Measurements from ENCODE around the gene TRAPPC3. TPM values are rescaled to one million over a fixed set of nuclear protein-coding genes. Genes with fewer than 3 reads are reported as not detected.

TRAPPC3 gene
- total RNA-seq, 4 donors from 2014 or later: 54.6 to 165 (median 105) TPM

DNA sequence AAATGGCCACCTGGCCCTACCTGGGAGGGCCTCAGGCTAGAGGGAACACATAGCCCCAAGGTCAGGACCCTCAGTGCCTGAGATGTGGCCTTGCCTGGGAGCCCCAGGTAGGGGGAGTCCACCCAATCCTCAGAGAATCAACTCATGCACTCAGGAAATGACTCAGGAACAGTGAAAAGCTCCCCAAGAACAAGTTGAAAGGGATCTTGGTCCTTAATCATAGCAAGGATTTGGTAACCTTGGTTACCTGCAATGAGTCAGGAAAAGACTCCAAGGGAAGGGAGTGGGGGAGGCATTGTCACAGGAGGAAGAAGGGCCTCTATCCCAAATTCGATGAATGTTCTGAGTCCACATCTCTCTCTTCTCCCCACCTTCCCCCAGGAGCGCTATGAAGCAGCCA, 23.7 kb upstream of the TRAPPC3 start:
- WGBS, 2 donors (ENCODE audit: low coverage in 1 of 2): 100% methylated on average over 2 of the region's 2 CpGs; no CpG with 5 or more reads in 1 of the 2 donors
- Histone ChIP-seq H3K9me3 (no peaks in the 10 kb centered on the region), H3K27me3 (no peaks in the 10 kb centered on the region), H3K4me3 (no peak overlapping the region), H3K4me1 (peaks cover 3 to 25% (median 19%) of the 10 kb centered on the region in 4 donors), H3K27ac (peak overlapping the region in 1 of 4 donors; percentile 3), H3K36me3 (peaks cover 0 to 41% (median 18%) of the 10 kb centered on the region in 4 donors)
- intact Hi-C loops (cut with DNase I; ENCODE audit: low total_unique reads) (no loop called here), in situ Hi-C loops (cut with MboI; ENCODE audit: low pct_ligation_motif_present in 1 of 4, low pct_unique_long_range_greater_than_20kb in 1 of 4, low sequenced_read_pairs in 3 of 4) (no loop called here)
- DNase-seq: no peak
- no peak for TF ChIP-seq POLR2A (IDR thresholded peaks at IDR 0.05)
- no peak for TF ChIP-seq EP300 (IDR thresholded peaks at IDR 0.05; ENCODE audit: low read depth)
- no peak for TF ChIP-seq POLR2AphosphoS5 (IDR thresholded peaks at IDR 0.05)
- TF ChIP-seq, protein P1, sequence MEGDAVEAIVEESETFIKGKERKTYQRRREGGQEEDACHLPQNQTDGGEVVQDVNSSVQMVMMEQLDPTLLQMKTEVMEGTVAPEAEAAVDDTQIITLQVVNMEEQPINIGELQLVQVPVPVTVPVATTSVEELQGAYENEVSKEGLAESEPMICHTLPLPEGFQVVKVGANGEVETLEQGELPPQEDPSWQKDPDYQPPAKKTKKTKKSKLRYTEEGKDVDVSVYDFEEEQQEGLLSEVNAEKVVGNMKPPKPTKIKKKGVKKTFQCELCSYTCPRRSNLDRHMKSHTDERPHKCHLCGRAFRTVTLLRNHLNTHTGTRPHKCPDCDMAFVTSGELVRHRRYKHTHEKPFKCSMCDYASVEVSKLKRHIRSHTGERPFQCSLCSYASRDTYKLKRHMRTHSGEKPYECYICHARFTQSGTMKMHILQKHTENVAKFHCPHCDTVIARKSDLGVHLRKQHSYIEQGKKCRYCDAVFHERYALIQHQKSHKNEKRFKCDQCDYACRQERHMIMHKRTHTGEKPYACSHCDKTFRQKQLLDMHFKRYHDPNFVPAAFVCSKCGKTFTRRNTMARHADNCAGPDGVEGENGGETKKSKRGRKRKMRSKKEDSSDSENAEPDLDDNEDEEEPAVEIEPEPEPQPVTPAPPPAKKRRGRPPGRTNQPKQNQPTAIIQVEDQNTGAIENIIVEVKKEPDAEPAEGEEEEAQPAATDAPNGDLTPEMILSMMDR (IDR thresholded peaks at IDR 0.05): no peak

DNA sequence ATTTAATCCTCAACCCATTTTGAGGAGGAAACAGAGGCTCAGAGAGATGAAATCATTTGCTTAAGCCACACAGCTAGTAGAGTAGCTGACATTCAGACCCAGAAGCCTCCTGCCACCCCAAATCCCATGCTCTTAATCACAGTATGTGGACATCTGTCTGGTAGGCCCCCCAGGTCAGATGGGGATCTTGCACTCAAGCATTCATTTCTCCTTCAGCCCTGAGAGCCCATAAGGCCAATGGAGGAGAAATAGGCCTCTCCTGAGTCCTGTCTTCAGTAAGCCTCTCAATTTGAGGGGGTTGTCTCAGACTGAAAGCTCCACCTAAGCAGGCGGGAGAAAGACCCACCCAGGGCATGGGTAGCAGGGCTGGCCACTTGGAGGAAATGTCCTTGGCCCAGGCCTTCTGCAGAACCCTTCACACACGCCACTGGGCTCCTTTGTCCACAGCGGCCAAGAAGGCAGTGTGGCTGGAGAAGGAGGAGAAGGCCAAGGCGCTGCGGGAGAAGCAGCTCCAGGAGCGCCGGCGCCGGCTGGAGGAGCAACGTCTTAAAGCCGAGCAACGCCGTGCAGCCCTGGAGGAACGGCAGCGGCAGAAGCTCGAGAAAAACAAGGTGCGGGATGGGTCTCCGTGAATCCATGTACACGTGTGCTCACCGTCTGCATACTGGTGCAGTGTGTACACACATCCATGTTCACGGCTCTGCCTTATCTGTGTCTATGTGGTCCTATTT, 22.9 kb upstream of the TRAPPC3 start:
- Histone ChIP-seq H3K9me3 (no peaks in the 10 kb centered on the region), H3K27ac (no peak overlapping the region), H3K36me3 (peaks cover 0 to 40% (median 16%) of the 10 kb centered on the region in 4 donors), H3K27me3 (no peaks in the 10 kb centered on the region), H3K4me3 (no peak overlapping the region), H3K4me1 (peaks cover 0 to 24% (median 19%) of the 10 kb centered on the region in 4 donors)
- TF ChIP-seq, protein P1 (IDR thresholded peaks at IDR 0.05): no peak
- TF ChIP-seq POLR2A (IDR thresholded peaks at IDR 0.05) (no peak), EP300 (IDR thresholded peaks at IDR 0.05; ENCODE audit: low read depth) (no peak), POLR2AphosphoS5 (IDR thresholded peaks at IDR 0.05) (no peak)
- intact Hi-C loops (cut with DNase I; ENCODE audit: low total_unique reads): no loop called here
- no peak for DNase-seq
- in situ Hi-C loops (cut with MboI; ENCODE audit: low pct_ligation_motif_present in 1 of 4, low pct_unique_long_range_greater_than_20kb in 1 of 4, low sequenced_read_pairs in 3 of 4): no loop called here
- 93 to 94% methylated on average over 10 to 16 of the region's 21 CpGs for WGBS, 2 donors (ENCODE audit: low coverage in 1 of 2)

DNA sequence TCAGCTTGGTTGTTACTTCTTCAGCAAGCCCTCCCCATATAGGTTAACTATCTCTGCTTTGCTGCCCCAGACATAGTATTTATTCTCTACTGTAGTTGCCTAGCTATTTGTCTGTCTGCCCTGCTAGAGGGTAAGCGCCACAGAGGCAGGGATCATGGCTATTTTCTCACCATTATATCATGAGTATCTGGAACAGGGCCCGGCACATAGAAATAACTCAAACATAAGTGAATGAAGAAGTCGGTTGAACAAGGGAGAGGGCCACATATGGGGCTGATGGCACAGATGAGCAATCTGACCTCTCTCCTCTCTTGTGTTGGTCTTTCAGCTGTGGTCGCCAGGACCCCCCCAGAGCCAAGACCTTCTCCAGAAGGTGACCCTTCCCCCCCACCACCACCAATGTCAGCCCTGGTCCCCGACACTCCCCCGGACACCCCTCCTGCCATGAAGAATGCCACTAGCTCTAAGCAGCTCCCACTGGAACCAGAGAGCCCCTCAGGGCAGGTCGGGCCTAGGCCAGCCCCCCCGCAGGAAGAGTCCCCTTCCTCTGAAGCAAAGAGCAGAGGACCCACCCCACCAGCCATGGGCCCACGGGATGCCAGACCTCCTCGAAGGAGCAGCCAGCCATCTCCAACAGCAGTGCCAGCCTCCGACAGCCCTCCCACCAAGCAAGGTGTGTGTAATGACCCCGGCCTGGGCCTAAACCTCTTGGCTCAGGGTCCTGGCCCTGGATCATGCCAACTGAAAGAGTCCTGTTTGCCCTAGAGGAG, 21.5 kb upstream of the TRAPPC3 start:
- H3K27ac ChIP-seq: peak overlapping the region in 1 of 4 donors; percentile 9
- intact Hi-C loops (cut with DNase I; ENCODE audit: low total_unique reads) (no loop called here), in situ Hi-C loops (cut with MboI; ENCODE audit: low pct_ligation_motif_present in 1 of 4, low pct_unique_long_range_greater_than_20kb in 1 of 4, low sequenced_read_pairs in 3 of 4) (no loop called here)
- peaks cover 3 to 30% (median 21%) of the 10 kb centered on the region in 4 donors for H3K4me1 ChIP-seq
- TF ChIP-seq POLR2AphosphoS5 (IDR thresholded peaks at IDR 0.05) (no peak), EP300 (IDR thresholded peaks at IDR 0.05; ENCODE audit: low read depth) (no peak), POLR2A (IDR thresholded peaks at IDR 0.05) (no peak)
- TF ChIP-seq, protein P1 (IDR thresholded peaks at IDR 0.05): no peak
- no peak for DNase-seq
- peaks cover 0 to 31% (median 10%) of the 10 kb centered on the region in 4 donors for H3K36me3 ChIP-seq
- H3K9me3 ChIP-seq: no peaks in the 10 kb centered on the region
- H3K4me3 ChIP-seq: no peak overlapping the region
- WGBS, 2 donors (ENCODE audit: low coverage in 1 of 2): 83 to 89% methylated on average over 2 to 12 of the region's 12 CpGs
- no peaks in the 10 kb centered on the region for H3K27me3 ChIP-seq

DNA sequence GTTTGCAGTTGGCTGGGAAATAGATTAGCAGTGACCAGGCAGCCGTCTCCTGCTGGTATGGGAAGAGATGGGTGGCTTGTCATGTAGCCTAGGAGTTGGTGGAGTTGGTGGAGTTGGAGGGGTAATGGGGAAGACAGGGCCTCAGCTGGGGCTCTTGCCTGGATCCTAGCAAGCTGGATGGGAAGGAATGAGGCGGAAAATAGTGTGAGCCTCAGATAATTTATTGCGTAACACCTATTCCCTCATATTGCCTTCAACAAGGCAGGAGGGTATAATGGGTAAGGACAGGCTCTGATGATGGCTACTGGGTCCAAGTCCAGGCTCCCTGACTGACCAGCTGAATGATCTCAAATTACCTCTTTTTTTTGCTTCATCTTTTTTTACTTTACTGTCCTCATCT, 19.2 kb upstream of the TRAPPC3 start:
- H3K36me3 ChIP-seq: peaks cover 0 to 25% (median 7%) of the 10 kb centered on the region in 4 donors

More for the DNA sequence above, 19.2 kb upstream of the TRAPPC3 start:
- Histone ChIP-seq H3K4me1 (peaks cover 0 to 22% (median 11%) of the 10 kb centered on the region in 4 donors), H3K27ac (peak overlapping the region in 1 of 4 donors; percentile 22), H3K27me3 (no peaks in the 10 kb centered on the region), H3K9me3 (no peaks in the 10 kb centered on the region), H3K4me3 (no peak overlapping the region)
- no peak for DNase-seq
- WGBS, 2 donors (ENCODE audit: low coverage in 1 of 2): 86 to 100% methylated on average over 3 of the region's 3 CpGs
- intact Hi-C loops (cut with DNase I; ENCODE audit: low total_unique reads) (no loop called here), in situ Hi-C loops (cut with MboI; ENCODE audit: low pct_ligation_motif_present in 1 of 4, low pct_unique_long_range_greater_than_20kb in 1 of 4, low sequenced_read_pairs in 3 of 4) (no loop called here)
- TF ChIP-seq POLR2AphosphoS5 (IDR thresholded peaks at IDR 0.05): no peak
- TF ChIP-seq POLR2A (IDR thresholded peaks at IDR 0.05): no peak
- no peak for TF ChIP-seq EP300 (IDR thresholded peaks at IDR 0.05; ENCODE audit: low read depth)
- TF ChIP-seq, protein P1 (IDR thresholded peaks at IDR 0.05): no peak

Data from transverse colon (tissue), 4 donors.